GM12878 (cell line): ENCODE measurements around the gene SEL1L. TPM values are rescaled to one million over a fixed set of nuclear protein-coding genes. Genes with fewer than 3 reads are reported as not detected.

Experiments used
- ATAC-seq: fragments of 200-7000 bp; cut with Tn5 transposase; 3 replicates; pipeline ENCODE4 v1.9.1; 2020; ENCODE audit warnings: mild to moderate bottlenecking, moderate library complexity
- BruUV-seq: library from RNA; stranded (reverse); fragments of 400-500 nt; replicated peaks from 2 replicates; lab custom pipeline; 2021; lab: Mats Ljungman, UMichigan
- CTCF ChIA-PET: fragments of 300-600 bp; sonication (Branson Sonifier 250); formaldehyde crosslinking; extraction: SDS; loops from one replicate; lab custom pipeline; 2021; ENCODE audit warnings: inconsistent platforms; lab: Yijun Ruan, JAX
- POLR2A ChIA-PET: fragments of 350-600 bp; formaldehyde crosslinking; extraction: SDS; loops from one replicate; lab custom pipeline; 2021; ENCODE audit warnings: inconsistent platforms; lab: Charles Lee
- RAD21 ChIA-PET: fragments of 300-600 bp; sonication (Branson Sonifier 250); formaldehyde crosslinking; loops from one replicate; lab custom pipeline; 2023; ENCODE audit warnings: antibody characterized with exemption; ENCODE audit not compliant: unreplicated experiment; lab: Charles Lee
- SMC1A ChIA-PET: fragments of 300-600 bp; sonication (Branson Sonifier 250); formaldehyde crosslinking; loops from one replicate; lab custom pipeline; 2023; ENCODE audit not compliant: unreplicated experiment, uncharacterized antibody; lab: Charles Lee
- DNase-seq: peaks from one replicate; pipeline ENCODE4 v3.0.0-alpha.2; 2011; ENCODE audit warnings: low read depth, low spot score
- FAIRE-seq: peaks from 3 replicates; lab custom pipeline; 2011; peaks lifted over from hg19 to GRCh38; lab: Jason Lieb, UNC
- H2AFZ ChIP-seq: 2 replicates; pipeline ENCODE4 v1.6.0; 2011; ENCODE audit warnings: low read depth, low read length, control low read depth; ENCODE audit not compliant: control insufficient read depth
- H3K27ac ChIP-seq: 2 replicates; pipeline ENCODE4 v1.5.1; 2011; ENCODE audit warnings: control low read depth; ENCODE audit not compliant: control insufficient read depth, insufficient read depth
- H3K27me3 ChIP-seq, 2 experiments: replicated peaks in 1 of 2; 2 replicates each; pipeline versions ENCODE4 v1.6.0 to v1.6.1; 2011; ENCODE audit warnings: low read length in 1 of 2; ENCODE audit not compliant: control insufficient read depth in 2 of 2, insufficient read depth in 2 of 2
- H3K36me3 ChIP-seq, 2 experiments: 2 replicates each; pipeline ENCODE4 v1.5.1; 2011; ENCODE audit warnings: low read length in 1 of 2; ENCODE audit not compliant: control insufficient read depth in 2 of 2, insufficient read depth in 2 of 2
- H3K4me1 ChIP-seq: 2 replicates; pipeline ENCODE4 v1.6.1; 2011; ENCODE audit warnings: mild to moderate bottlenecking, low read length, moderate library complexity, mixed read lengths; ENCODE audit not compliant: control insufficient read depth, insufficient read depth
- H3K4me2 ChIP-seq: 2 replicates; pipeline ENCODE4 v1.6.0; 2011; ENCODE audit warnings: control low read depth; ENCODE audit not compliant: control insufficient read depth, insufficient read depth
- H3K4me3 ChIP-seq: fragments of 200-600 bp; sonication (generic); 2 replicates; pipeline ENCODE4 v1.5.1; 2016
- H3K79me2 ChIP-seq: 2 replicates; pipeline ENCODE4 v1.6.0; 2011; ENCODE audit warnings: low read length; ENCODE audit not compliant: control insufficient read depth, insufficient read depth
- H3K9ac ChIP-seq: 2 replicates; pipeline ENCODE4 v1.8.0; 2011; ENCODE audit warnings: low read length, control low read depth, mixed read lengths; ENCODE audit not compliant: control insufficient read depth, insufficient read depth
- H3K9me3 ChIP-seq: replicated peaks from 3 replicates; pipeline ENCODE4 v1.5.1; 2011; ENCODE audit warnings: mild to moderate bottlenecking, low read length; ENCODE audit not compliant: control insufficient read depth, insufficient read depth
- H4K20me1 ChIP-seq: 2 replicates; pipeline ENCODE4 v1.6.0; 2011; ENCODE audit not compliant: control insufficient read depth, insufficient read depth
- ESRRA ChIP-seq: IDR thresholded peaks from 2 replicates; pipeline ENCODE4 v1.6.1; 2012; ENCODE audit warnings: mild to moderate bottlenecking, low read length, improper control_type of control experiment
- KDM1A ChIP-seq: fragments of 200-600 bp; sonication (generic); IDR thresholded peaks from 2 replicates; pipeline ENCODE4 v1.6.1; 2016; ENCODE audit warnings: borderline replicate concordance
- MEF2B ChIP-seq: fragments of 450-650 bp; IDR thresholded peaks from 2 replicates; pipeline ENCODE4 v1.6.1; 2018; ENCODE audit warnings: mild to moderate bottlenecking, moderate library complexity; ENCODE audit not compliant: partially characterized antibody, poor library complexity, severe bottlenecking
- NRF1 ChIP-seq: conservative IDR thresholded peaks from 2 replicates; pipeline ENCODE4 v1.6.1; 2011; ENCODE audit warnings: mild to moderate bottlenecking, low read depth, low read length, improper control_type of control experiment
- POU2F2 ChIP-seq: IDR thresholded peaks from 3 replicates; pipeline ENCODE4 v1.6.1; 2011; ENCODE audit warnings: low read depth, mild to moderate bottlenecking, low read length, borderline replicate concordance
- RFX5 ChIP-seq: IDR thresholded peaks from 2 replicates; pipeline ENCODE4 v1.6.1; 2011; ENCODE audit warnings: low read depth, low read length, improper control_type of control experiment
- YBX1 ChIP-seq: fragments of 450-650 bp; IDR thresholded peaks from 2 replicates; pipeline ENCODE4 v1.6.1; 2016; ENCODE audit warnings: antibody characterized with exemption
- ZBED1 ChIP-seq: IDR thresholded peaks from 2 replicates; pipeline ENCODE4 v1.6.1; 2016; ENCODE audit warnings: borderline replicate concordance
- WGBS: methylation state at CpG from one replicate; pipeline ENCODE4 v1.1.6; 2016; ENCODE audit warnings: low lambda C conversion rate; ENCODE audit not compliant: insufficient replicate concordance, insufficient coverage; ENCODE audit errors: missing lambda C conversion rate; 5-methylcytosine and 5-hydroxymethylcytosine counted together
- in situ Hi-C: fragments of 300-500 bp; cut with MboI; formaldehyde crosslinking; loops from 9 replicates; pipeline ENCODE4 v1.14.3; 2018; ENCODE audit warnings: mixed read lengths
- intact Hi-C: fragments of 100-400 bp; cut with micrococcal nuclease; formaldehyde crosslinking; loops from one replicate; pipeline ENCODE4 v1.14.2; 2022; ENCODE audit not compliant: unreplicated experiment
- polyA plus RNA-seq, 11 experiments: library from polyadenylated mRNA; depleted of rRNA in 4 of 11; unstranded in 6 of 11; stranded (reverse) in 5 of 11; fragments of >200 nt; fragmentation: Nextera tagmentation in 4 of 11; fragmentation: Illumina TruSeq in 1 of 11; extraction: Ambion mirVana in 4 of 11; extraction: Trizol in 1 of 11; gene quantifications; 1 replicate in 1 of 11; 2 replicates in 10 of 11; pipeline versions ENCODE4 v1.2.1 to v1.2.3, GENCODE V29; 2011 to 2016; ENCODE audit warnings: inconsistent platforms in 2 of 11, missing spikeins in 2 of 11, low read depth in 1 of 11
- total RNA-seq, 4 experiments: library from RNA; depleted of rRNA in 3 of 4; stranded (reverse); fragments of >200 nt in 3 of 4; fragmentation: Illumina TruSeq in 1 of 4; extraction: Trizol in 1 of 4; gene quantifications; 2 replicates each; pipeline versions ENCODE4 v1.2.1 to v1.2.3, GENCODE V29; 2013 to 2021
- TF ChIP-seq, protein P1 (sequence below): IDR thresholded peaks from 2 replicates; pipeline ENCODE4 v1.6.1; 2012; ENCODE audit warnings: low read depth, low read length, improper control_type of control experiment

SEL1L gene
- total and polyA plus RNA-seq, 10 of the 15 experiments (the other 5 are each of a cell fraction or from before 2014, with no cell fraction given): 13.4 to 57.2 (median 31.7) TPM

DNA sequence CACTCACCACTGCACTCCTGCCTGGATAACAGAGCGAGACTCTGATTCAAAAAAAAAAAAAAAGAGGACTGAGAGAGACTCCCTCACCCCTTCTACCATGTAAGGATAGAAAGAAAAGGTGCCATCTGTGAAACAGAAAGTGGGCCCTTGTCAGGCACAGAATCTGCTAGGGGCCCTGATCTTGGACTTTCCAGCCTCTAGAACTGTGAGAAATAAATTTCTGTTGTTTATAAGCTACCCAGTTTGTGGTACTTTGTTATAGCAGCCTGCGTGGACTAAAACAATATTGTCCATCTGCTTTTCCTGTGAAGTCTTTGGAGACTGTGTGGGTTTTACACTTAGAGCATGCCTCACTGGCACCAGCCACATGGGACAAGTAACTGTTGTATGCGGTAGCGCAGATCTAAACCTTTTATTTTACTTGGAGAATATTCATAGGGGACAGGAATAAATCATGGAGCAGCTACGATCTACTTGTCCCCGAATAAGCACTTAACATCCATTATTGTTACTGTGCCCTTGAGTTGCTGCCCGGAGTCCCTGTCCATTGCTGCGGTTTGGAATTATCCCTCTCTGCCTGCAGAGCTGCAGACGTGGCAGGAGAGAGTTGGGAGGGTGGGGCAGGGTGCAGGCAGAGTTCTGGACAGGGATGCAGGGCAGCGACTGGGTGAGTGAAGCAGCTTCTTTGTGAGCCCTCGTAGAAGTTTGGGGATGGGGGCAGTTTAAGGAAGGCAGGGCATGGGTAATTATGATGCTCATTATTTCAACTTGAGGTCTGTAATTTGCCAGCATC, 81.1 kb downstream of the SEL1L start:
- ChIA-PET SMC1A (interaction anchor here (1.1 to 9.4 kb wide), 6 partner anchors 12 to 274 kb away, joined by 3 to 110 read pairs (median 5); partner anchors contain the start of gene GTF2A1), POLR2A (no interaction called here), CTCF (interaction anchor here (0.6 to 10.2 kb wide), 10 partner anchors 12 to 465 kb away, joined by 3 to 195 read pairs (median 5); no protein-coding TSS in a partner anchor), RAD21 (interaction anchor here (1.2 to 8.5 kb wide), 3 partner anchors 12 to 203 kb away, joined by 3 to 79 read pairs (median 21); no protein-coding TSS in a partner anchor)
- no peaks in the 10 kb centered on the region; a peak in 3 of 4 replicates for H3K27me3 ChIP-seq
- ATAC-seq (no peak; the same call in 2 of the 3 replicates), DNase-seq (no peak), FAIRE-seq (no peak)
- no peak overlapping the region for H3K4me3 ChIP-seq
- H2AFZ ChIP-seq: no peak overlapping the region
- no peak overlapping the region for H3K4me2 ChIP-seq
- H3K9me3 ChIP-seq: no peaks in the 10 kb centered on the region
- no peaks in the 10 kb centered on the region for H3K36me3 ChIP-seq
- no peaks in the 10 kb centered on the region for H3K79me2 ChIP-seq
- peaks cover 3% of the 10 kb centered on the region; the same call in 1 of the 2 replicates for H3K4me1 ChIP-seq
- intact Hi-C loops (loop anchor here (1.0 kb wide), 1 partner anchor 183 kb away; no protein-coding TSS in a partner anchor), in situ Hi-C loops (loop anchor here (5.0 kb wide), 1 partner anchor 180 kb away; no protein-coding TSS in a partner anchor)
- TF ChIP-seq MEF2B (no peak), ESRRA (no peak), ZBED1 (no peak), KDM1A (no peak), YBX1 (no peak), RFX5 (no peak), POU2F2 (no peak), NRF1 (no peak)
- TF ChIP-seq, protein P1, sequence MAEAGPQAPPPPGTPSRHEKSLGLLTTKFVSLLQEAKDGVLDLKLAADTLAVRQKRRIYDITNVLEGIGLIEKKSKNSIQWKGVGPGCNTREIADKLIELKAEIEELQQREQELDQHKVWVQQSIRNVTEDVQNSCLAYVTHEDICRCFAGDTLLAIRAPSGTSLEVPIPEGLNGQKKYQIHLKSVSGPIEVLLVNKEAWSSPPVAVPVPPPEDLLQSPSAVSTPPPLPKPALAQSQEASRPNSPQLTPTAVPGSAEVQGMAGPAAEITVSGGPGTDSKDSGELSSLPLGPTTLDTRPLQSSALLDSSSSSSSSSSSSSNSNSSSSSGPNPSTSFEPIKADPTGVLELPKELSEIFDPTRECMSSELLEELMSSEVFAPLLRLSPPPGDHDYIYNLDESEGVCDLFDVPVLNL: no peak
- H4K20me1 ChIP-seq: no peaks in the 10 kb centered on the region
- H3K27ac ChIP-seq: no peak overlapping the region
- BruUV-seq: no TSS peak
- no peak overlapping the region for H3K9ac ChIP-seq
- WGBS: 62% methylated on average over 11 of the region's 11 CpGs
